Jurkat, Clone E6-1 (cell line): Measurements from ENCODE around the gene CD53.

ENCODE experiments used
- DNase-seq: peaks from one replicate; pipeline ENCODE4 v3.0.0-alpha.2; 2011; ENCODE audit warnings: low read depth, low spot score
- H3K4me3 ChIP-seq: 2 replicates; pipeline ENCODE4 v1.5.1; 2011; ENCODE audit warnings: mild to moderate bottlenecking, low read length, control low read depth, moderate library complexity

CD53 gene

DNA sequence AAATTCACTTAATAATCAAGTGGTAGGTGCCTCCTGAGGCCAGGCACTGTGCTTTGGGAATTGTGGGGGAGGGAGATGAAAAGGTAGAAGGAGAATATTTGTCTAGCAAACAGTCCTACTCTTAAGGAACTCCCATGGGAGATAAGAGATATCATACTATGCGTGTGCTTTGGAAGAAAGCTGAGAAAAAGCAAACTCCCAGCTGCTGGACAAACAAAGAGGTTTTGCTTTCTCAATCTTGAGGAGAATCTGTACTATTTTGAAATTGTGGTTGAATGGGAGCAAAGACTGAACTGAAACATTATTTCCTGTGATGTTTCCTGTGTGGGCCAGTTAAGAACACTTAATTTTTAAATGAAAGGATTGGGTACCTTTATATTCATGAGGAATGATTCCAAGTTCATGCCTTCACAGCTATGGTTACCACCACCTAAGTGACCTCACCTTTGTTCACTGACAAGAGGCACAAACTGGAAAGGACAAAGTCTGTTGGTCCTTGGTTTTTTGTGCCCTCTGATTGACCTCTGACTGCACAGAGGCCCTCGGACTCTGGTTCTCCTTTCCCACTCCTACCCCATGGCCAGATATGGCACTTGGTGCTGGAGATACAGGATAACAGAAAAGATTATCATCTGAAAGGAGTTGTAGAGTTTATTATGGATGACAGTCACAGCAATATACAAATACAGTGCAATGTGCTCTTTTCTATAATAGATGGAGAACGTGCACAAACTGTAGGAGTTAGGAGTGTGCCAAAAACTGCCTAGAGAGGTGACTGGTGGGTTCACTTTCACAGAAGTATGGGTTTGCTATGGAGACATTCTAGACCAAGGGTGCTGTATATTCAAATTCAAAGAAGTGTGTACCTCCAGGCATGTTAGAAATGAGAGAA is 1.6 kb downstream of the CD53 start:
- peak; percentile 66 for DNase-seq
- H3K4me3 ChIP-seq, result peak overlapping the region; percentile 75

DNA sequence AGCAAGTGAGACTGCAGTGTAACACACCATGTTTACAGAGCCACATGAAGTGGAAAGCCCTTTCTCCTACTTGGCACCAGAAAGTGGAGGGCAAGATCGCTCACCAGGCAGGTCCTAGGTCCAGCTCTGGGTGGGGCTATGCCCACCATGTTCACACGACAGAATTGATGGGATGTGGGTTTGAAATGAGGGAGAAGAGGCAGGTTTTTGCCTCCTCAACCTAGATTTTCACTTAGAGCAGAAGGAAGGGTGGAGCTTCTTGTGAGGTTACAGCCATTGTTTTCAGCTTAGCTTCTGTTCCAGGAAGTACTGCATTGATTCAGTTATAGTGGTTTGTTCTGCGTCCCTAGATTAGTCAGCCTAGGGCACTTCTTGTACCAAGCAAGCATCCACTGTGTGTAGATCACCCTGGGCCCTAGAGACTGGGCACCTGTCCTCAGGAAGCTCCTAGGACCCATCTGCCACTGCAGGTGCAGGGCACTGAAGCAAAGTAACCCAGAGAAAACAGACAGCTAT is 2.3 kb downstream of the CD53 start:
- peak overlapping the region; percentile 75 for H3K4me3 ChIP-seq
- DNase-seq, result peak; percentile 81

DNA sequence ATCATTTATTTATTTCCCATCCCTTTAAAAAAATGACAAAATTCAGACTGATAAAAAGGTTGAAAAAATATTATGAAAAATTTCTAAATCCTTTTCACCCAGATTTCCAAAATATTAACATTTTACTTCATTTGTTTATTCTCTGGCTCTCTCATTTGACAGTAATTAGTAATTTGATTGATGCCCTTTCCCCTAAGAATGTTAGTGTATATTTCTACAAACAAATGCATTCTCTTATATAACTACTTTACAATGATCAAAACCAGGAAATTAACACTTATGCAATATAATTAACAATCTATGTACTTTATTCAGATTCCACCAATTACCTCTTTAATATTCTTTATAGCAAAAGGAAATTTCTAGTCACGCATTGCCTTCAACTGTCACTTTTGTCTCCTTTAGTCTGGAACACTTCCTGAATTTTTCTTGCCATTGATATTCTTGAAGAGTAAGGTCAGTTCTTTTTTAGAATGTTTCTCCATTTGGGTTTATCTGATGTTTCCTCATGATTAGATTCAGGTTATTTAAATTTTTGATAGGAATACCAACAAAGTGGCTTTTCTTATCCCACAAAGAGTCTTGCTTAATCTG is 3.9 kb downstream of the CD53 start:
- H3K4me3 ChIP-seq, result no peak overlapping the region
- no peak for DNase-seq

- DNase-seq, result no peak
- H3K4me3 ChIP-seq, result no peak overlapping the region
Observed at GRCh38 chr1:110877364-110877763, 4.4 kb downstream of the CD53 start.

- no peak for DNase-seq
- no peak overlapping the region for H3K4me3 ChIP-seq
Observed at GRCh38 chr1:110877776-110878175, 4.8 kb downstream of the CD53 start.

- no peak overlapping the region for H3K4me3 ChIP-seq
- no peak for DNase-seq
Observed at GRCh38 chr1:110878591-110878990, 5.6 kb downstream of the CD53 start.

DNA sequence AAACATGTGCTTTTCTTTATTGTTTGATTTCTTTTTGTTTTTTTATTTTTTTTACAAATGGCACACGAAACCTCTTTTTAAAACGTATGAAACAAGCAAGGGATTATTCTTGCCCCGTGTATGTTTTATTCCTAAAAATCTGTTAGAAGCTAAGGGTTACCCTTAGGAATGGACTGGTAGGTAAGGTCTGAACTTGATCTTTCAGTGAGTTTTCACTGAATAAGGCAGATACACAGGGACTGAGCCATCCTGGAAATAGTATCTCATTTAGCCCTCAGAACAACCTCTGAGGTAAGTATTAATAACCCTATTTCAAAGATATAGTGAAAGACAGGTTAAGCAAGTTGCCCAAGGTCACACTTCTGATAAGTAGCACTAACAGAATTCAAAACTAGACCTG is 6.0 kb downstream of the CD53 start:
- no peak for DNase-seq
- no peak overlapping the region for H3K4me3 ChIP-seq

- DNase-seq, result peak; percentile 63
- no peak overlapping the region for H3K4me3 ChIP-seq
Observed at GRCh38 chr1:110879758-110880606, 7.0 kb downstream of the CD53 start.

DNA sequence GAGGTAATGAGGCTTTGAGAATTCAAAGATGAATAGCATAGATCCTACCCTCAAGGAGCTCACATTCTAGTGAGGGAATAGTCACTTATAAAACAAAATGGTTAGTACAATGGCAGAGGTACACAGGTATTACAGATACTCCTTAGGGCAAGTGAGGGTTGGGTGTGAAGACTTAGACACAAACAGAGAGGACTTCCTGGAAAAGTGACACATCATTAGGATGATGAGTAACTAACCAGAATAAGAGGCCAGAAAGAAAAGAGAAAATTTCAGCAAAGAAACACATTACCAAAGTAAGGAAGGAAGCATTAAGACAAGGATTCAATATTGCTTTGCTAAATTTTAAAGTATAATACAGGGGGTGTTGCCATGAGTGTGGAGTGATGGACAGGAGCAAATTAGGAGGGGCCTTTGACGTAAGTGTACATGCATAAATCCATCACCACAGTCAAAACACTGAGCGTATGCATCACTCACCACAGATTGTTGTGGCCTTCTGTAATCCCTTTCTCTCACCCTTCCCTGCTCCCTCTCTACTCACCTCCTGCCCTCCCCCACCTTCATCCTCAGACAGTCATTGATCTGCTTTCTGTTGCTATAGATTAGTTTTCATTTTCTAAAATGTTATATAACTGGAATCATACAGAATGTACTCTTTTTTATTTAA is 7.9 kb downstream of the CD53 start:
- H3K4me3 ChIP-seq, result no peak overlapping the region
- DNase-seq, result no peak

DNA sequence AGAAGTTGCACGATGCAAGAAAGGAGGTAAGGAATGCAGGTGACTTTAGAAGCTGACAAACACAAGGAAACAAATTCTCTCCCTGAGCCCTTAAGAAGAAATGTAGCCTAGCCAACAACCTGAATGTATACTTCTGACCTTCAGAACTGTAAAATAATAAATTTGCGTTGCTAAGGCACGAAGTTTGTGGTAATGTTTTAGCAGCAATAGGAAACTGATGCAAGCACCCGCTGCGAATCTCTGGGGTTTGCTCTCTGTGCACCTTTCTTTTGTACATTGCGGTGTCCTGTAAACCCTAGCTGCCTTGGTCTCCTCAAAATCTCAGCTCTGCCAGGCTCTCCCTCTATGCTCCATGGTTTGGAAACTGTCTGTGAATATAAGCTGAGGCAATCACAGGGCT is 15.1 kb downstream of the CD53 start:
- DNase-seq, result no peak
- H3K4me3 ChIP-seq, result no peak overlapping the region

GRCh38 chr1:110888641-110889040 is 15.7 kb downstream of the CD53 start:
- no peak overlapping the region for H3K4me3 ChIP-seq
- DNase-seq, result no peak

GRCh38 chr1:110890474-110891196 is 17.7 kb downstream of the CD53 start:
- DNase-seq, result no peak
- no peak overlapping the region for H3K4me3 ChIP-seq

DNA sequence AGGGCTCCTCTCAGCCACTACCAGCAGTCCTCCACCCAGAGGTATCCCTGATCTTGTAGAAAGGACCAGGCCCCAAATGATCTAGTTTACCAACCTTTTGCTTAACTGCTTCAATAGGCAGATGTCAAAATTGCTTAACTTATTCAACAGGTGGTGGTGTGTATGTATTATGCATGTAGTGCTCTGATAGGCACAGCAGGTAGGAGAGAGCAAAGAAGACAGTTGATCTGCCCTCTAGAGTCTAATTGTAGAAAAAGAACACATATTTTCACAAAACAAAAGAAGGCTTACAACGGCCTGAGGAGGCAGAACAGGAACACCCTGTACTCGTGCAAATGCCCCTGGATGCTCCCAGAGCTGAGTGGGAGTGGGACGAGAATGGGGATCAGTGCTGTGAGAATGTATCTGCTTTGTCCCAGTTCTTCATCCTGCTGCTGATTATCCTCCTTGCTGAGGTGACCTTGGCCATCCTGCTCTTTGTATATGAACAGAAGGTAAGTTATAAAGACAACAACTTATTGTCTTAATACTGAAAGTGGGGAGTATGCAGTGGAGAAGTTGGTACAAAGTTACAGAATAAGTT is 21.1 kb downstream of the CD53 start:
- no peak overlapping the region for H3K4me3 ChIP-seq
- DNase-seq, result peak; percentile 48

DNA sequence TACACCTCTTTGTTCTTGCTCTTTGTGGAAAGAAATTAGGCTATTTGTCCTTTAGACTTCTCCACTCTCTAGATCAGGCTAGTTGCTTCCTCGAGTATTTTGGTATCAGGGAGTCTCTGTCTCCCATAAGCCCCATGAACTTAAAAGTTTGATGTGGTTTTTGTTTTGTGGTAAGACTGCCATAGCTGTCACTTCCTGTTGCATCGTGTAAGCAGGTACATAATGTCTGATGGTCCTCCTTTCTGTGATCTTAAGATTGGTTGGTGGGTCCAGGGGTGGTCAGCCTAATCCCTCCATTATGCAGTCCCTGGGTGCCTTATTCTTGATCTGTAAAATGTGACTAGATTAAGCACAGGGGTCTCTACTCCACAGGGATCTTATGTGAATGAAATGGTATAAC is 23.1 kb downstream of the CD53 start:
- peak; percentile 67 for DNase-seq
- no peak overlapping the region for H3K4me3 ChIP-seq

GRCh38 chr1:110897681-110898080 is 24.7 kb downstream of the CD53 start:
- no peak overlapping the region for H3K4me3 ChIP-seq
- DNase-seq, result peak; percentile 82

- DNase-seq, result peak; percentile 57
- no peak overlapping the region for H3K4me3 ChIP-seq
Observed at GRCh38 chr1:110898734-110899457, 25.9 kb downstream of the CD53 start.

- no peak for DNase-seq
- no peak overlapping the region for H3K4me3 ChIP-seq
Observed at GRCh38 chr1:110899458-110899843, 26.5 kb downstream of the CD53 start.
